SU-DHL-6 (cell line): Measurements from ENCODE around the gene CCR8.
"Not testable (repeated sequence)": the region's sequence is repeated elsewhere in the genome, so short reads cannot be mapped to it uniquely, and the experiment has no call there.

ENCODE experiments used
- H2AFZ ChIP-seq: fragments of 200-600 bp; sonication (generic); 2 replicates; pipeline ENCODE4 v1.6.1; 2014; ENCODE audit warnings: low read depth, mild to moderate bottlenecking, moderate library complexity, mixed read lengths, antibody characterized with exemption, low read length; ENCODE audit not compliant: severe bottlenecking
- H3F3A ChIP-seq: fragments of 200-600 bp; shearing (Covaris generic); 2 replicates; pipeline ENCODE4 v1.6.0; 2016; ENCODE audit warnings: antibody characterized with exemption, mild to moderate bottlenecking; ENCODE audit not compliant: insufficient read depth
- H3K27ac ChIP-seq: fragments of 200-600 bp; sonication (generic); 2 replicates; pipeline ENCODE4 v1.5.1; 2016; ENCODE audit warnings: low read depth, mild to moderate bottlenecking, low read length, moderate library complexity, mixed read lengths
- H3K27me3 ChIP-seq: fragments of 200-600 bp; sonication (generic), shearing (Covaris generic); 2 replicates; pipeline ENCODE4 v1.6.0; 2014; ENCODE audit warnings: mild to moderate bottlenecking, low read length
- H3K36me3 ChIP-seq: fragments of 200-600 bp; sonication (generic); 2 replicates; pipeline ENCODE4 v1.6.1; 2014; ENCODE audit warnings: mild to moderate bottlenecking, low read length, mixed read lengths
- H3K4me2 ChIP-seq: fragments of 300-600, 200-600 bp; shearing (Covaris generic), sonication (generic); 2 replicates; pipeline ENCODE4 v1.6.0; 2014; ENCODE audit warnings: low read length, low read depth, mild to moderate bottlenecking; ENCODE audit not compliant: poor library complexity, severe bottlenecking
- H3K4me3 ChIP-seq: fragments of 200-600 bp; sonication (generic); 2 replicates; pipeline ENCODE4 v1.5.1; 2014; ENCODE audit warnings: antibody characterized with exemption, low read length, mild to moderate bottlenecking, mixed read lengths; ENCODE audit not compliant: insufficient read depth, poor library complexity, severe bottlenecking
- H3K79me2 ChIP-seq: fragments of 200-600 bp; sonication (generic); 2 replicates; pipeline ENCODE4 v1.6.1; 2014; ENCODE audit warnings: mild to moderate bottlenecking, low read length, moderate library complexity; ENCODE audit not compliant: insufficient read depth
- H3K9ac ChIP-seq: fragments of 200-600 bp; sonication (generic); 2 replicates; pipeline ENCODE4 v1.7.0; 2014; ENCODE audit warnings: mild to moderate bottlenecking, low read length
- H3K9me2 ChIP-seq: fragments of 200-600 bp; sonication (generic); replicated peaks from 2 replicates; pipeline ENCODE4 v1.6.1; 2014; ENCODE audit warnings: low read length; ENCODE audit not compliant: insufficient read depth
- H3K9me3 ChIP-seq: fragments of 200-600 bp; sonication (generic); 2 replicates; pipeline ENCODE4 v1.6.1; 2014; ENCODE audit warnings: low read length, mixed read lengths; ENCODE audit not compliant: insufficient read depth
- H4K20me1 ChIP-seq: fragments of 200-600 bp; sonication (generic); 2 replicates; pipeline ENCODE4 v1.6.1; 2014; ENCODE audit warnings: low read depth, mild to moderate bottlenecking, antibody characterized with exemption, low read length, moderate library complexity, mixed read lengths
- CTCF ChIP-seq: fragments of 200-600 bp; sonication (generic); IDR thresholded peaks from one replicate; pipeline ENCODE4 v1.5.1; 2017; ENCODE audit warnings: antibody characterized with exemption, mild to moderate bottlenecking, low read length, moderate library complexity; ENCODE audit not compliant: insufficient read depth, poor library complexity, severe bottlenecking
- EZH2phosphoT487 ChIP-seq: fragments of 200-600 bp; sonication (generic), shearing (Covaris generic); conservative IDR thresholded peaks from 2 replicates; pipeline ENCODE4 v1.6.1; 2018; ENCODE audit warnings: mild to moderate bottlenecking, antibody characterized with exemption, low read length, moderate library complexity, mixed read lengths

Gene CCR8

GRCh38 chr3:39322209-39322715 lies 7.2 kb upstream of the CCR8 start:
- not testable (repeated sequence) for H3K79me2 ChIP-seq, H3K9me2 ChIP-seq, H3K4me3 ChIP-seq, H4K20me1 ChIP-seq, H3K9ac ChIP-seq, H3K4me2 ChIP-seq, H3K9me3 ChIP-seq, H3F3A ChIP-seq, H3K27ac ChIP-seq, H3K27me3 ChIP-seq, H2AFZ ChIP-seq, H3K36me3 ChIP-seq

GRCh38 chr3:39322936-39323335 lies 6.6 kb upstream of the CCR8 start:
- Histone ChIP-seq H3K27me3 (no peaks in the 10 kb centered on the region), H3K79me2 (no peaks in the 10 kb centered on the region), H3K4me2 (no peak overlapping the region), H4K20me1 (no peaks in the 10 kb centered on the region), H3K9ac (no peak overlapping the region), H3F3A (no peaks in the 10 kb centered on the region), H3K4me3 (no peak overlapping the region), H3K27ac (no peak overlapping the region), H3K9me3 (no peaks in the 10 kb centered on the region), H3K9me2 (no peaks in the 10 kb centered on the region), H2AFZ (no peak overlapping the region), H3K36me3 (no peaks in the 10 kb centered on the region)
- TF ChIP-seq CTCF (no peak), EZH2phosphoT487 (no peak)

GRCh38 chr3:39323494-39323893 lies 6.0 kb upstream of the CCR8 start:
- H3K36me3 ChIP-seq, result no peaks in the 10 kb centered on the region
- H3K9ac ChIP-seq, result no peak overlapping the region
- no peaks in the 10 kb centered on the region for H3K9me3 ChIP-seq
- no peak overlapping the region for H2AFZ ChIP-seq
- no peaks in the 10 kb centered on the region for H3K9me2 ChIP-seq
- H3F3A ChIP-seq, result no peaks in the 10 kb centered on the region
- no peak overlapping the region for H3K27ac ChIP-seq
- no peak for TF ChIP-seq CTCF
- TF ChIP-seq EZH2phosphoT487, result no peak
- no peaks in the 10 kb centered on the region for H4K20me1 ChIP-seq
- no peak overlapping the region for H3K4me3 ChIP-seq
- no peaks in the 10 kb centered on the region for H3K27me3 ChIP-seq
- H3K4me2 ChIP-seq, result no peak overlapping the region
- H3K79me2 ChIP-seq, result no peaks in the 10 kb centered on the region

GRCh38 chr3:39325236-39325635 lies 4.3 kb upstream of the CCR8 start:
- no peaks in the 10 kb centered on the region for H3K36me3 ChIP-seq
- no peak overlapping the region for H2AFZ ChIP-seq
- no peaks in the 10 kb centered on the region for H3F3A ChIP-seq
- no peaks in the 10 kb centered on the region for H3K27me3 ChIP-seq
- H3K27ac ChIP-seq, result no peak overlapping the region
- no peak overlapping the region for H3K4me2 ChIP-seq
- H3K79me2 ChIP-seq, result no peaks in the 10 kb centered on the region
- no peaks in the 10 kb centered on the region for H3K9me3 ChIP-seq
- no peak for TF ChIP-seq EZH2phosphoT487
- TF ChIP-seq CTCF, result no peak
- H4K20me1 ChIP-seq, result no peaks in the 10 kb centered on the region
- H3K9me2 ChIP-seq, result no peaks in the 10 kb centered on the region
- H3K4me3 ChIP-seq, result no peak overlapping the region
- no peak overlapping the region for H3K9ac ChIP-seq
